Measurements from ENCODE around the gene SLC22A5.

SLC22A5 gene

DNA sequence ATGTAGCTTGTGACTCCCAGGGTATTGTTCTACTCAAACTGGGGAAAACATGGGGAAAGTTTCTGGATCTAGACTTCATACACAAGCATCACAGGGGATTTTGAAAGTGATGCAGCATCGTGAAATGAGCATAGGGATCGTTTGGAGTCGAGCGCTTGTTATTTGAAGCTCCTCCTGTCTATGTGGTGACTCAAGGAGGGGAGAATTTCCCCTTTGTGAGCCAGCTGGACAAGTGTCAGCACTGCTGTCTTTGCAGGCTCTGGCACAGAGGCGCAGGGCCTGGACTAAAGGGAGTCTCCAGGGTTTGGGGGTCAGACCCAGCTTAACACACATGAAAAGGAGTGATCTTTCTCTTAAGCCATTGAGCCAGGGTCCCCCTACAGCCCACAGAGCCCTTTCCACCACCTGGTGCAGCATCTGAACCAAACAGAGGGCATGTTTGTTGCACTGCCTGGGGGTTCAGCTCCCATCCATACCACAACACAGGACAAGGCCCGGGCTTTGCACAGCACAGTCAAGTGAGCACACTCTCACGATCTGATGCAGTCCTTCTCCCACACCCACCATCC is 70.1 kb downstream of the SLC22A5 start:
- POLR2A ChIA-PET, result interaction anchor here (0.7 to 1.3 kb wide), 4 partner anchors 9 to 459 kb away, joined by 3 to 6 read pairs (median 4); partner anchors contain the start of genes IRF1 and SLC22A4
- CTCF ChIA-PET, result interaction anchor here (1.2 to 5.8 kb wide), 7 partner anchors 10 to 28 kb away, joined by 3 to 59 read pairs (median 5); no protein-coding TSS in a partner anchor
- DNase-seq (ENCODE audit: extremely low spot score), result no peak
- TF ChIP-seq, protein P1, sequence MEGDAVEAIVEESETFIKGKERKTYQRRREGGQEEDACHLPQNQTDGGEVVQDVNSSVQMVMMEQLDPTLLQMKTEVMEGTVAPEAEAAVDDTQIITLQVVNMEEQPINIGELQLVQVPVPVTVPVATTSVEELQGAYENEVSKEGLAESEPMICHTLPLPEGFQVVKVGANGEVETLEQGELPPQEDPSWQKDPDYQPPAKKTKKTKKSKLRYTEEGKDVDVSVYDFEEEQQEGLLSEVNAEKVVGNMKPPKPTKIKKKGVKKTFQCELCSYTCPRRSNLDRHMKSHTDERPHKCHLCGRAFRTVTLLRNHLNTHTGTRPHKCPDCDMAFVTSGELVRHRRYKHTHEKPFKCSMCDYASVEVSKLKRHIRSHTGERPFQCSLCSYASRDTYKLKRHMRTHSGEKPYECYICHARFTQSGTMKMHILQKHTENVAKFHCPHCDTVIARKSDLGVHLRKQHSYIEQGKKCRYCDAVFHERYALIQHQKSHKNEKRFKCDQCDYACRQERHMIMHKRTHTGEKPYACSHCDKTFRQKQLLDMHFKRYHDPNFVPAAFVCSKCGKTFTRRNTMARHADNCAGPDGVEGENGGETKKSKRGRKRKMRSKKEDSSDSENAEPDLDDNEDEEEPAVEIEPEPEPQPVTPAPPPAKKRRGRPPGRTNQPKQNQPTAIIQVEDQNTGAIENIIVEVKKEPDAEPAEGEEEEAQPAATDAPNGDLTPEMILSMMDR (IDR thresholded peaks at IDR 0.05; ENCODE audit: control extremely low read depth, extremely low read depth, low read depth, missing control alignments), result no peak

DNA sequence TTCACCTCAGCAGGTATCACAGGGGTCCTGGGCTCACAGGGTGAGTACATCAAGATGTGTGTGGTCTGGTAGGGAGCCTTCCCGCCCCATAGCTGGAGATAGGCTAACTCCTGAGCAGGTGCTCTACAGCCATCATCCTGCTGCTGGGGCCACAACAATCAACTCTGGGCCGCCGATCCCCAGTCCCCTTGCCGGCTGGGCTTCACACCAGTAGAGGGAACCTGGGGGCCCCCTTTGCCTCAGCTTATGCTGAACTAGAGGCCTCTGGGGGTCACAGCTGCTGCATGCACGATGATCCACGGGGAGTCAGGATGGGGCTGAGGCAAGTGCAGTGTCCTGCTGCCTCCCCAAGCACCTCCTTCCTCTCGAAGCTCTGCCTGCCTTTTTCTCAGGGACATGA is 74.6 kb downstream of the SLC22A5 start:
- POLR2A ChIA-PET, result interaction anchor here (0.5 kb wide), 1 partner anchor 11 kb away, joined by 7 read pairs; no protein-coding TSS in a partner anchor
- CTCF ChIA-PET, result interaction anchor here (0.9 to 2.9 kb wide), 2 partner anchors 12 to 18 kb away, joined by 4 to 11 read pairs; no protein-coding TSS in a partner anchor
- TF ChIP-seq, protein P1 (IDR thresholded peaks at IDR 0.05; ENCODE audit: control extremely low read depth, extremely low read depth, low read depth, missing control alignments), result no peak
- DNase-seq (ENCODE audit: extremely low spot score), result no peak
